ENCODE results near the gene IL17RD. TPM values are rescaled to one million over a fixed set of nuclear protein-coding genes. Genes with fewer than 3 reads are reported as not detected.

Gene IL17RD
- total RNA-seq, 1 donor from 2014 or later = not detected

DNA sequence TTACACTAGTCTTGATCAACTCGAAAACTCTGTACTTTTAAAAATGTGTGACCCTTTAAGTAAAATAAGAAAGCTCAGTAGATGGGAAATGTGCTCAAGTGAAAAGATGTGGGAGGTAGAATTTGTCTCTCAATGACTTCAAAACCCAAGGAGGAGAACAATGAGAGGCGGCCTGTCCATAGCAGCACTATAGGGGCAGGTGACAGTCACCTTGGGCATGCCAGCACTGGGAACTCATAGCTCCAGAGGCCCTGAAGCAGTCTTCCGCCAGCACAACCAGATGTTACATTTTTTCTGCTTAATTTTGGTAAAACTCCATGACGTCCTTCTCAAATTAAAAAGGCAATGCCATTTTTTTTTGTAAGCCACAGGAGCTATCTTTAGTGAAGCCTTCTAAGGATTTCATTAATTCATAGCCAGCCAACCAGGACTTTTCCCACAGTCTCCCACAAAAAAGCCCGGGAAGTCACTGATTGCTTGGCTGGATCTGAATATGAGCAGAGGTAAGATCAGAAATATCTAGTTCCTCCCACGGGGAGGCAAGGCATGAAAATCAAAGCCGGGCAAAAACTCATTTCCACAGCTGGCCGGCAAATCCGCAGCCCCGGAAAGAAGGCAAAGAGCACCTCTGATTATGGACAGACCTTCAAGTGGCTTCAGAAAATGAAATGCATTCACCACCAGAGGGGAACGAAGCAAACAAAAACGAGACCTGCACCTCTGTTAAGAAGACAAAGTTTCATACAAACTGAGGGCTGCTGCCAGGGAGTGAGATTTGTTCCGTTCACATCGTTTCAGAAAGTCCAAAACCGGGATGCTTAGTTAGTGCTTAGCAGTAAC is 10.5 kb downstream of the IL17RD start:
- Mint-ChIP-seq H3K27ac (no peak overlapping the region), H3K4me3 (no peak overlapping the region), H3K9me3 (no peaks in the 10 kb centered on the region), H3K4me1 (peaks cover 5% of the 10 kb centered on the region), H3K27me3 (peaks cover 40% of the 10 kb centered on the region), H3K36me3 (ENCODE audit: low read depth) (no peaks in the 10 kb centered on the region)
- ATAC-seq (ENCODE audit: low read depth) = no peak
- CTCF ChIA-PET = no interaction called here
- intact Hi-C loops (cut with micrococcal nuclease) = no loop called here
- DNase-seq = no peak
- POLR2A ChIA-PET = no interaction called here
- TF ChIP-seq, protein P1, sequence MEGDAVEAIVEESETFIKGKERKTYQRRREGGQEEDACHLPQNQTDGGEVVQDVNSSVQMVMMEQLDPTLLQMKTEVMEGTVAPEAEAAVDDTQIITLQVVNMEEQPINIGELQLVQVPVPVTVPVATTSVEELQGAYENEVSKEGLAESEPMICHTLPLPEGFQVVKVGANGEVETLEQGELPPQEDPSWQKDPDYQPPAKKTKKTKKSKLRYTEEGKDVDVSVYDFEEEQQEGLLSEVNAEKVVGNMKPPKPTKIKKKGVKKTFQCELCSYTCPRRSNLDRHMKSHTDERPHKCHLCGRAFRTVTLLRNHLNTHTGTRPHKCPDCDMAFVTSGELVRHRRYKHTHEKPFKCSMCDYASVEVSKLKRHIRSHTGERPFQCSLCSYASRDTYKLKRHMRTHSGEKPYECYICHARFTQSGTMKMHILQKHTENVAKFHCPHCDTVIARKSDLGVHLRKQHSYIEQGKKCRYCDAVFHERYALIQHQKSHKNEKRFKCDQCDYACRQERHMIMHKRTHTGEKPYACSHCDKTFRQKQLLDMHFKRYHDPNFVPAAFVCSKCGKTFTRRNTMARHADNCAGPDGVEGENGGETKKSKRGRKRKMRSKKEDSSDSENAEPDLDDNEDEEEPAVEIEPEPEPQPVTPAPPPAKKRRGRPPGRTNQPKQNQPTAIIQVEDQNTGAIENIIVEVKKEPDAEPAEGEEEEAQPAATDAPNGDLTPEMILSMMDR (IDR thresholded peaks at IDR 0.05) = no peak

- Mint-ChIP-seq H3K4me3 (no peak overlapping the region), H3K27me3 (peaks cover 44% of the 10 kb centered on the region), H3K4me1 (no peaks in the 10 kb centered on the region), H3K27ac (no peak overlapping the region), H3K9me3 (no peaks in the 10 kb centered on the region), H3K36me3 (ENCODE audit: low read depth) (no peaks in the 10 kb centered on the region)
- ChIA-PET CTCF (no interaction called here), POLR2A (no interaction called here)
- DNase-seq (no peak), ATAC-seq (ENCODE audit: low read depth) (no peak)
- intact Hi-C loops (cut with micrococcal nuclease) = no loop called here
- TF ChIP-seq, protein P1 (IDR thresholded peaks at IDR 0.05) = no peak
Measured at GRCh38 chr3:57152151-57153143, 12.7 kb downstream of the IL17RD start.

DNA sequence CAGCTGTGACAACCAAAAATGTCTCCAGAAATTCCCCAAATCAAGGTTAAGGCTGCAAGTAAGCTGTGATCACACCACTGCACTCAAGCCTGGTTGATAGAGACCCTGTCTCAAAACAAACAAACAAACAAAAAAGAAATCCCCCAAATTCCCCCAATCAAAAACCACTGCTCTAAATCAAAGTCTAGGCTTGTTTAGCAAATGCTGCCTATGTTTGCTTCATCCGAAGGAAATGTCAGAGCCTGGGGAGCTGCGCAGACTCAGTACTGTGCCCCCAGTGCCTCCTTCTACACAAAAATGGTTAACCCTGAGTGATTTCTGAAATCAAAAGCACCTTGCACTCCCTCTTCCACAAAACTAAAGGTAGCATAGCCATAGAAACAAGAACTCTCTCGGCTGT is 13.4 kb downstream of the IL17RD start:
- DNase-seq (no peak), ATAC-seq (ENCODE audit: low read depth) (no peak)
- H3K9me3 Mint-ChIP-seq = no peaks in the 10 kb centered on the region
- no peaks in the 10 kb centered on the region for H3K36me3 Mint-ChIP-seq (ENCODE audit: low read depth)
- intact Hi-C loops (cut with micrococcal nuclease) = no loop called here
- ChIA-PET POLR2A (no interaction called here), CTCF (no interaction called here)
- H3K27me3 Mint-ChIP-seq = peaks cover 39% of the 10 kb centered on the region
- no peaks in the 10 kb centered on the region for H3K4me1 Mint-ChIP-seq
- H3K27ac Mint-ChIP-seq = no peak overlapping the region
- TF ChIP-seq, protein P1 (IDR thresholded peaks at IDR 0.05) = no peak
- H3K4me3 Mint-ChIP-seq = no peak overlapping the region

- Mint-ChIP-seq H3K27ac (no peak overlapping the region), H3K9me3 (no peaks in the 10 kb centered on the region), H3K4me1 (no peaks in the 10 kb centered on the region), H3K4me3 (no peak overlapping the region), H3K27me3 (peaks cover 37% of the 10 kb centered on the region), H3K36me3 (ENCODE audit: low read depth) (no peaks in the 10 kb centered on the region)
- DNase-seq = no peak
- intact Hi-C loops (cut with micrococcal nuclease) = no loop called here
- CTCF ChIA-PET = no interaction called here
- ATAC-seq (ENCODE audit: low read depth) = no peak
- POLR2A ChIA-PET = no interaction called here
- TF ChIP-seq, protein P1 (IDR thresholded peaks at IDR 0.05) = no peak
Measured at GRCh38 chr3:57151021-57151449, 14.1 kb downstream of the IL17RD start.

DNA sequence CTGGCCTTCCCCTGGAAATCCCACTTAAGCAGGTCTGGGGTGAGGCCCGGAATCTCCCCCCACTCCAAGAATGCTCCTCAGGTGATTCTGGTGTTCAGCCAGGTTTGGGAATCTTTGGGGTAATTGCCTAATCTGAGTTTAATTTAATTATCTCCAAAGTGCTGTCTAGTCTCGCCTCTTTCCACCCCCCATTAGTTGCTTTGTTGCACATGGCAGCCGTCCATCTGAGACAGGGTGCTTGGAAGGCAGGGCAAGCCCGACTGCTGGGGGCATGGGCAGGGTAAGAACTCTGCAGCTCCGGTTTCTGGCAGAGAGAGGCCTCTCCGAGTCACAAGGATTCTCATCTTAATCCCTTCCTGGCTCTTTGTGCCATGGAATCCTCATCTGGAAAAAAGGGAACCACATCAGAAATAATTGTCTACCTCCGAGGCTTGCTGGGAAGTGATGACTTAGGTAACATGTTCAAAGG is 15.0 kb downstream of the IL17RD start:
- H3K4me1 Mint-ChIP-seq = no peaks in the 10 kb centered on the region
- no peak overlapping the region for H3K27ac Mint-ChIP-seq
- peaks cover 32% of the 10 kb centered on the region for H3K27me3 Mint-ChIP-seq
- H3K9me3 Mint-ChIP-seq = no peaks in the 10 kb centered on the region
- intact Hi-C loops (cut with micrococcal nuclease) = no loop called here
- no peak overlapping the region for H3K4me3 Mint-ChIP-seq
- ATAC-seq (ENCODE audit: low read depth) (no peak), DNase-seq (no peak)
- POLR2A ChIA-PET = no interaction called here
- TF ChIP-seq, protein P1 (IDR thresholded peaks at IDR 0.05) = no peak
- CTCF ChIA-PET = interaction anchor here (0.6 kb wide), 1 partner anchor 774 kb away, joined by 3 read pairs; no protein-coding TSS in a partner anchor
- H3K36me3 Mint-ChIP-seq (ENCODE audit: low read depth) = no peaks in the 10 kb centered on the region

Measured in activated B cell treated with CpG ODN at 0.5 μM for 24 hours (primary cell).